Liver (tissue), 3 donors: Measurements from ENCODE around the gene OPTN.
A peak's percentile ranks its signal among the peaks of the same experiment; 100 is the strongest.

ENCODE experiments used
- EGR1 ChIP-seq, 2 donors: IDR thresholded peaks; 2 replicates each; pipeline ENCODE4 v1.6.1; 2016 to 2018; ENCODE audit warnings: antibody characterized with exemption in 2 of 2, low read depth in 2 of 2
- FOXA2 ChIP-seq: IDR thresholded peaks from 2 replicates; pipeline ENCODE4 v1.6.1; 2016; ENCODE audit warnings: antibody characterized with exemption
- HNF4G ChIP-seq: IDR thresholded peaks from 2 replicates; pipeline ENCODE4 v1.6.1; 2016; ENCODE audit warnings: antibody characterized with exemption
- JUND ChIP-seq, 2 donors: IDR thresholded peaks; 2 replicates each; pipeline ENCODE4 v1.6.1; 2016; ENCODE audit warnings: antibody characterized with exemption in 2 of 2
- RAD21 ChIP-seq, 2 donors: IDR thresholded peaks; 2 replicates each; pipeline ENCODE4 v1.6.1; 2016; ENCODE audit warnings: antibody characterized with exemption in 2 of 2, mild to moderate bottlenecking in 2 of 2
- SP1 ChIP-seq: IDR thresholded peaks from 2 replicates; pipeline ENCODE4 v1.6.1; 2018; ENCODE audit warnings: antibody characterized with exemption, mild to moderate bottlenecking
- YY1 ChIP-seq: IDR thresholded peaks from 2 replicates; pipeline ENCODE4 v1.6.1; 2016; ENCODE audit warnings: antibody characterized with exemption, mild to moderate bottlenecking
- TF ChIP-seq, protein P1 (sequence below): fragments of 150-350 bp; IDR thresholded peaks from 2 replicates; pipeline ENCODE4 v1.5.1; 2017; ENCODE audit warnings: improper control_type of control experiment, low read depth, low read length; ENCODE audit not compliant: missing input control
- TF ChIP-seq, protein P2 (sequence below): IDR thresholded peaks from 2 replicates; pipeline ENCODE4 v1.6.1; 2016; ENCODE audit warnings: antibody characterized with exemption
- TF ChIP-seq, protein P3 (sequence below): IDR thresholded peaks from 2 replicates; pipeline ENCODE4 v1.6.1; 2016; ENCODE audit warnings: antibody characterized with exemption, mild to moderate bottlenecking
- donor health status: healthy.
- donor health status: healthy.

DNA sequence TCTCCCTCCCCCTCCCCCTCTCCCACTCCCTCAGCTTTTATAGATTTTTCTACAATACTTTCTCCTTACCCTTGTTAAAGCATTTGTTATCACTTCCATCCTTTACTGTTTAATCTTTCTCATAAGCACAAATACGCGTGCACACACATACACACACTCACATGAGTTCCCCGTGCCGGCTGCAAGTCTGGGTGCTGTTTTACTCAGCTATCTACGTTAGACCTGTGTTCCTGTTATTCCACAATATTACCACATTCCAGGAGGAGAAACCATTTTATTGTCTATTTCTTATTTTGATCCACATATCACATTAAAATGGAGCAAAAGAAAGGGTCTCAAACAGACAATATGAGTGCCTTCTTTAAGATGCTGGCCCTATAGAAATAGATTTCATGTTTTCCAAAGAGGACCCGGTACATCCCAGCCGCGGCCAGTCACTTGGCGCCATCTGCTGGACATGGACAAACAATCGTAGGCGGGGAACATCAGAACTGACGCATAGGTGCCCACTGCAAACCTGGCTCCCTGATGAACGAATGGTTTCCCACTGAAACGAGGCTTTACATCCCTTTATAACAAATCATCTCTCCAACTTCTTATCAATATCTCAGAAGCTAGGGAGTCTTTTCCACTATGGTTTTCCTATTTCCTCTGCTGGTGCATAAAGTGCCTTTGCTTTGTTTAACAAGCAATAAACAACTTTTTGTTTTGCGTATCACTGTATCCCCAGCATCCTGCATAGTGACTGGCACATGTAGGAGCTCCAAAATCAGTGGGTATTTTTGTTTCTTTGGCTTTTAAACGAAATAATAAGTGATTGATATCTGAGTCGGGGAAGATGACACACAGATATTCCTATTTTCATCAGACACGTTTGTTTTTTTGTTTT lies 25.2 kb upstream of the OPTN start:
- no peak for TF ChIP-seq HNF4G
- TF ChIP-seq, protein P1, sequence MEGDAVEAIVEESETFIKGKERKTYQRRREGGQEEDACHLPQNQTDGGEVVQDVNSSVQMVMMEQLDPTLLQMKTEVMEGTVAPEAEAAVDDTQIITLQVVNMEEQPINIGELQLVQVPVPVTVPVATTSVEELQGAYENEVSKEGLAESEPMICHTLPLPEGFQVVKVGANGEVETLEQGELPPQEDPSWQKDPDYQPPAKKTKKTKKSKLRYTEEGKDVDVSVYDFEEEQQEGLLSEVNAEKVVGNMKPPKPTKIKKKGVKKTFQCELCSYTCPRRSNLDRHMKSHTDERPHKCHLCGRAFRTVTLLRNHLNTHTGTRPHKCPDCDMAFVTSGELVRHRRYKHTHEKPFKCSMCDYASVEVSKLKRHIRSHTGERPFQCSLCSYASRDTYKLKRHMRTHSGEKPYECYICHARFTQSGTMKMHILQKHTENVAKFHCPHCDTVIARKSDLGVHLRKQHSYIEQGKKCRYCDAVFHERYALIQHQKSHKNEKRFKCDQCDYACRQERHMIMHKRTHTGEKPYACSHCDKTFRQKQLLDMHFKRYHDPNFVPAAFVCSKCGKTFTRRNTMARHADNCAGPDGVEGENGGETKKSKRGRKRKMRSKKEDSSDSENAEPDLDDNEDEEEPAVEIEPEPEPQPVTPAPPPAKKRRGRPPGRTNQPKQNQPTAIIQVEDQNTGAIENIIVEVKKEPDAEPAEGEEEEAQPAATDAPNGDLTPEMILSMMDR = peak; percentile 67
- TF ChIP-seq JUND (IDR thresholded peaks at IDR 0.05) = no peak
- no peak for TF ChIP-seq FOXA2
- TF ChIP-seq RAD21 (IDR thresholded peaks at IDR 0.05) = peak; percentile 94 to 96
- TF ChIP-seq, protein P2, sequence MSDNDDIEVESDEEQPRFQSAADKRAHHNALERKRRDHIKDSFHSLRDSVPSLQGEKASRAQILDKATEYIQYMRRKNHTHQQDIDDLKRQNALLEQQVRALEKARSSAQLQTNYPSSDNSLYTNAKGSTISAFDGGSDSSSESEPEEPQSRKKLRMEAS = no peak
- no peak for TF ChIP-seq SP1
- TF ChIP-seq, protein P3, sequence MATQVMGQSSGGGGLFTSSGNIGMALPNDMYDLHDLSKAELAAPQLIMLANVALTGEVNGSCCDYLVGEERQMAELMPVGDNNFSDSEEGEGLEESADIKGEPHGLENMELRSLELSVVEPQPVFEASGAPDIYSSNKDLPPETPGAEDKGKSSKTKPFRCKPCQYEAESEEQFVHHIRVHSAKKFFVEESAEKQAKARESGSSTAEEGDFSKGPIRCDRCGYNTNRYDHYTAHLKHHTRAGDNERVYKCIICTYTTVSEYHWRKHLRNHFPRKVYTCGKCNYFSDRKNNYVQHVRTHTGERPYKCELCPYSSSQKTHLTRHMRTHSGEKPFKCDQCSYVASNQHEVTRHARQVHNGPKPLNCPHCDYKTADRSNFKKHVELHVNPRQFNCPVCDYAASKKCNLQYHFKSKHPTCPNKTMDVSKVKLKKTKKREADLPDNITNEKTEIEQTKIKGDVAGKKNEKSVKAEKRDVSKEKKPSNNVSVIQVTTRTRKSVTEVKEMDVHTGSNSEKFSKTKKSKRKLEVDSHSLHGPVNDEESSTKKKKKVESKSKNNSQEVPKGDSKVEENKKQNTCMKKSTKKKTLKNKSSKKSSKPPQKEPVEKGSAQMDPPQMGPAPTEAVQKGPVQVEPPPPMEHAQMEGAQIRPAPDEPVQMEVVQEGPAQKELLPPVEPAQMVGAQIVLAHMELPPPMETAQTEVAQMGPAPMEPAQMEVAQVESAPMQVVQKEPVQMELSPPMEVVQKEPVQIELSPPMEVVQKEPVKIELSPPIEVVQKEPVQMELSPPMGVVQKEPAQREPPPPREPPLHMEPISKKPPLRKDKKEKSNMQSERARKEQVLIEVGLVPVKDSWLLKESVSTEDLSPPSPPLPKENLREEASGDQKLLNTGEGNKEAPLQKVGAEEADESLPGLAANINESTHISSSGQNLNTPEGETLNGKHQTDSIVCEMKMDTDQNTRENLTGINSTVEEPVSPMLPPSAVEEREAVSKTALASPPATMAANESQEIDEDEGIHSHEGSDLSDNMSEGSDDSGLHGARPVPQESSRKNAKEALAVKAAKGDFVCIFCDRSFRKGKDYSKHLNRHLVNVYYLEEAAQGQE = no peak
- TF ChIP-seq EGR1 (IDR thresholded peaks at IDR 0.05; ENCODE audit: low read depth in 2 of 2) = no peak
- no peak for TF ChIP-seq YY1
